WTC11 (cell line): ENCODE results near the gene SNRNP35. TPM values are rescaled to one million over a fixed set of nuclear protein-coding genes. Genes with fewer than 3 reads are reported as not detected.

Experiments used
- ATAC-seq: fragments of 200-7000 bp; cut with Tn5 transposase; 2 replicates; pipeline ENCODE4 v1.10.0; 2021; ENCODE audit warnings: mild to moderate bottlenecking, moderate library complexity
- CTCF ChIA-PET: fragments of 300-600 bp; sonication (Branson Sonifier 250); formaldehyde crosslinking; loops from one replicate; lab custom pipeline; 2021; ENCODE audit warnings: antibody characterized with exemption; lab: Charles Lee
- POLR2A ChIA-PET: fragments of 350-600 bp; sonication (Branson Sonifier 250); formaldehyde crosslinking; loops from one replicate; lab custom pipeline; 2021; ENCODE audit warnings: antibody characterized with exemption; lab: Charles Lee
- DNase-seq: peaks from one replicate; pipeline ENCODE4 v3.0.0; 2021; ENCODE audit warnings: low spot score
- H3K27ac Mint-ChIP-seq: 2 replicates; pipeline ENCODE4 v1.8.0; 2021; ENCODE audit warnings: mixed read lengths
- H3K27me3 Mint-ChIP-seq: 2 replicates; pipeline ENCODE4 v1.8.0; 2021; ENCODE audit warnings: low read depth, mild to moderate bottlenecking, moderate library complexity, mixed read lengths
- H3K36me3 Mint-ChIP-seq: 2 replicates; pipeline ENCODE4 v1.8.0; 2021; ENCODE audit warnings: mixed read lengths
- H3K4me1 Mint-ChIP-seq: 2 replicates; pipeline ENCODE4 v1.8.0; 2022; ENCODE audit warnings: mixed read lengths
- H3K4me3 Mint-ChIP-seq: 2 replicates; pipeline ENCODE4 v1.8.0; 2021; ENCODE audit warnings: mild to moderate bottlenecking, moderate library complexity, mixed read lengths
- H3K9me3 Mint-ChIP-seq: 2 replicates; pipeline ENCODE4 v1.8.0; 2021; ENCODE audit warnings: mixed read lengths
- ATF3 ChIP-seq: sonication (generic); formaldehyde crosslinking; conservative IDR thresholded peaks from 2 replicates; pipeline ENCODE4 v1.8.1; 2022; ENCODE audit warnings: mild to moderate bottlenecking, missing genetic modification reagents
- CBFB ChIP-seq: sonication (generic); formaldehyde crosslinking; IDR thresholded peaks from 2 replicates; pipeline ENCODE4 v1.8.1; 2022; ENCODE audit warnings: mild to moderate bottlenecking, low read depth, missing genetic modification reagents
- CREB1 ChIP-seq: sonication (generic); formaldehyde crosslinking; IDR thresholded peaks from 2 replicates; pipeline ENCODE4 v1.8.0; 2023; ENCODE audit warnings: mild to moderate bottlenecking, missing genetic modification reagents
- CTCF ChIP-seq: fragments of 200-600 bp; IDR thresholded peaks from 2 replicates; pipeline ENCODE4 v1.8.0; 2022; ENCODE audit warnings: antibody characterized with exemption
- E2F1 ChIP-seq: sonication (generic); formaldehyde crosslinking; IDR thresholded peaks from 2 replicates; pipeline ENCODE4 v1.8.0; 2022; ENCODE audit warnings: mild to moderate bottlenecking, missing genetic modification reagents
- E2F5 ChIP-seq: sonication (generic); formaldehyde crosslinking; IDR thresholded peaks from 2 replicates; pipeline ENCODE4 v1.8.1; 2022; ENCODE audit warnings: mild to moderate bottlenecking, moderate library complexity, missing genetic modification reagents
- ESRRA ChIP-seq: sonication (generic); formaldehyde crosslinking; IDR thresholded peaks from 2 replicates; pipeline ENCODE4 v1.8.1; 2022; ENCODE audit warnings: mild to moderate bottlenecking, missing genetic modification reagents, borderline replicate concordance
- FOXP1 ChIP-seq: sonication (generic); formaldehyde crosslinking; IDR thresholded peaks from 2 replicates; pipeline ENCODE4 v1.8.0; 2022; ENCODE audit warnings: missing genetic modification reagents, mild to moderate bottlenecking, moderate library complexity, borderline replicate concordance
- GABPB1 ChIP-seq: sonication (generic); formaldehyde crosslinking; IDR thresholded peaks from 2 replicates; pipeline ENCODE4 v1.8.1; 2023; ENCODE audit warnings: mild to moderate bottlenecking, missing genetic modification reagents
- GRHL2 ChIP-seq: fragments of 250-450 bp; sonication (Bioruptor Pico); IDR thresholded peaks from 2 replicates; pipeline ENCODE4 v1.8.0; 2022; ENCODE audit warnings: mild to moderate bottlenecking, moderate library complexity; ENCODE audit not compliant: insufficient replicate concordance, severe bottlenecking
- GTF2I ChIP-seq: fragments of 250-450 bp; sonication (Bioruptor Pico); conservative IDR thresholded peaks from 2 replicates; pipeline ENCODE4 v1.4.0; 2021; ENCODE audit warnings: mild to moderate bottlenecking
- HMGA2 ChIP-seq: fragments of 250-450 bp; sonication (Bioruptor Pico); IDR thresholded peaks from 2 replicates; pipeline ENCODE4 v1.4.0; 2021; ENCODE audit warnings: mild to moderate bottlenecking, moderate library complexity
- IRF1 ChIP-seq: sonication (generic); formaldehyde crosslinking; IDR thresholded peaks from 2 replicates; pipeline ENCODE4 v1.8.0; 2023; ENCODE audit warnings: missing genetic modification reagents
- MAX ChIP-seq: sonication (generic); formaldehyde crosslinking; IDR thresholded peaks from 2 replicates; pipeline ENCODE4 v1.8.0; 2022; ENCODE audit warnings: mild to moderate bottlenecking, missing genetic modification reagents
- NR3C1 ChIP-seq: sonication (generic); formaldehyde crosslinking; conservative IDR thresholded peaks from 2 replicates; pipeline ENCODE4 v1.8.1; 2023; ENCODE audit warnings: low read depth, mild to moderate bottlenecking, missing genetic modification reagents
- RORB ChIP-seq: fragments of 250-450 bp; sonication (Bioruptor Pico); IDR thresholded peaks from 2 replicates; pipeline ENCODE4 v1.9.0; 2021; ENCODE audit warnings: mild to moderate bottlenecking
- SP1 ChIP-seq: sonication (generic); formaldehyde crosslinking; conservative IDR thresholded peaks from 2 replicates; pipeline ENCODE4 v1.8.1; 2022; ENCODE audit warnings: missing genetic modification reagents
- TP53 ChIP-seq: sonication (generic); formaldehyde crosslinking; IDR thresholded peaks from 2 replicates; pipeline ENCODE4 v1.8.1; 2023; ENCODE audit warnings: mild to moderate bottlenecking, missing genetic modification reagents
- ZBTB21 ChIP-seq: sonication (generic); formaldehyde crosslinking; IDR thresholded peaks from 2 replicates; pipeline ENCODE4 v1.8.1; 2023; ENCODE audit warnings: mild to moderate bottlenecking, missing genetic modification reagents, borderline replicate concordance
- ZNF121 ChIP-seq: sonication (generic); formaldehyde crosslinking; IDR thresholded peaks from 2 replicates; pipeline ENCODE4 v1.8.0; 2023; ENCODE audit warnings: missing genetic modification reagents
- ZNF232 ChIP-seq: sonication (generic); formaldehyde crosslinking; IDR thresholded peaks from 2 replicates; pipeline ENCODE4 v1.8.0; 2022; ENCODE audit warnings: mild to moderate bottlenecking, missing genetic modification reagents
- ZNF512 ChIP-seq: sonication (generic); formaldehyde crosslinking; IDR thresholded peaks from 2 replicates; pipeline ENCODE4 v1.8.1; 2022; ENCODE audit warnings: missing genetic modification reagents, borderline replicate concordance
- total RNA-seq: library from RNA; stranded (reverse); gene quantifications from 3 replicates; pipeline ENCODE4 v1.2.3, GENCODE V29; 2021

The SNRNP35 gene
- total RNA-seq, 1 experiment from 2014 or later: 20.0 TPM

- ATAC-seq: no peak
- H3K36me3 Mint-ChIP-seq: peaks cover 22% of the 10 kb centered on the region
- TF ChIP-seq CBFB (CRISPR knock-in tag) (no peak), TP53 (CRISPR knock-in tag) (no peak), GABPB1 (CRISPR knock-in tag) (no peak), RORB (CRISPR knock-in tag) (no peak), MAX (CRISPR knock-in tag) (no peak), ESRRA (CRISPR knock-in tag) (no peak), E2F1 (no peak), IRF1 (no peak), HMGA2 (CRISPR knock-in tag) (no peak)
- TF ChIP-seq, all 79 proteins: peak for 0
- POLR2A ChIA-PET: interaction anchor here (0.6 kb wide), 1 partner anchor 181 kb away, joined by 3 read pairs; no protein-coding TSS in a partner anchor
- H3K4me1 Mint-ChIP-seq: no peaks in the 10 kb centered on the region
- DNase-seq: no peak
- H3K27ac Mint-ChIP-seq: no peak overlapping the region
- CTCF ChIA-PET: no interaction called here
- no peaks in the 10 kb centered on the region for H3K9me3 Mint-ChIP-seq
- H3K4me3 Mint-ChIP-seq: no peak overlapping the region
- no peaks in the 10 kb centered on the region for H3K27me3 Mint-ChIP-seq
Observed at GRCh38 chr12:123468786-123469185, 10.8 kb downstream of the SNRNP35 start.

GRCh38 chr12:123469978-123470377 is 12.0 kb downstream of the SNRNP35 start:
- Mint-ChIP-seq H3K9me3 (no peaks in the 10 kb centered on the region), H3K36me3 (peaks cover 22% of the 10 kb centered on the region), H3K27me3 (no peaks in the 10 kb centered on the region), H3K27ac (no peak overlapping the region), H3K4me3 (no peak overlapping the region), H3K4me1 (no peaks in the 10 kb centered on the region)
- ATAC-seq: no peak
- ChIA-PET CTCF (no interaction called here), POLR2A (no interaction called here)
- no peak for DNase-seq
- no peak for TF ChIP-seq ZBTB21 (CRISPR knock-in tag)
- TF ChIP-seq GTF2I: no peak
- TF ChIP-seq ZNF232: no peak
- TF ChIP-seq E2F5 (CRISPR knock-in tag): no peak
- TF ChIP-seq CTCF: no peak
- no peak for TF ChIP-seq CREB1 (CRISPR knock-in tag)
- TF ChIP-seq FOXP1: no peak
- TF ChIP-seq ATF3 (CRISPR knock-in tag): no peak
- TF ChIP-seq ZNF512 (CRISPR knock-in tag): no peak
- TF ChIP-seq GRHL2: no peak
- TF ChIP-seq SP1: no peak
- TF ChIP-seq ZNF121 (CRISPR knock-in tag): no peak
- no peak for TF ChIP-seq NR3C1 (CRISPR knock-in tag)
